Measurements from ENCODE around the gene RPL15. TPM values are rescaled to one million over a fixed set of nuclear protein-coding genes. Genes with fewer than 3 reads are reported as not detected.
"Not testable (repeated sequence)": the region's sequence is repeated elsewhere in the genome, so short reads cannot be mapped to it uniquely, and the experiment has no call there.

Gene RPL15
- total RNA-seq, 1 donor from 2014 or later, result 1,696 TPM

GRCh38 chr3:23879485-23879884, 37.4 kb upstream of the RPL15 start:
- no peaks in the 10 kb centered on the region for H3K4me1 Mint-ChIP-seq (ENCODE audit: low read depth)
- H3K27ac Mint-ChIP-seq, result no peak overlapping the region
- intact Hi-C loops (cut with micrococcal nuclease), result no loop called here
- H3K36me3 Mint-ChIP-seq (ENCODE audit: low read depth), result peaks cover 3% of the 10 kb centered on the region
- no peaks in the 10 kb centered on the region for H3K27me3 Mint-ChIP-seq (ENCODE audit: insufficient read depth)
- DNase-seq (ENCODE audit: low spot score), result no peak
- no peaks in the 10 kb centered on the region for H3K9me3 Mint-ChIP-seq
- no peak overlapping the region for H3K4me3 Mint-ChIP-seq

GRCh38 chr3:23880703-23881339, 36.1 kb upstream of the RPL15 start:
- intact Hi-C loops (cut with micrococcal nuclease), result no loop called here

GRCh38 chr3:23881993-23882392, 34.9 kb upstream of the RPL15 start:
- H3K27me3 Mint-ChIP-seq (ENCODE audit: insufficient read depth); H3K4me3 Mint-ChIP-seq; H3K4me1 Mint-ChIP-seq (ENCODE audit: low read depth); H3K36me3 Mint-ChIP-seq (ENCODE audit: low read depth); DNase-seq (ENCODE audit: low spot score); intact Hi-C loops (cut with micrococcal nuclease); H3K9me3 Mint-ChIP-seq; H3K27ac Mint-ChIP-seq: not testable (repeated sequence)

More at GRCh38 chr3:23880703-23881339, 36.1 kb upstream of the RPL15 start:
- no peak for DNase-seq (ENCODE audit: low spot score)
- Mint-ChIP-seq H3K36me3 (ENCODE audit: low read depth) (peaks cover 3% of the 10 kb centered on the region), H3K4me1 (ENCODE audit: low read depth) (no peaks in the 10 kb centered on the region), H3K4me3 (no peak overlapping the region), H3K27me3 (ENCODE audit: insufficient read depth) (no peaks in the 10 kb centered on the region), H3K27ac (no peak overlapping the region), H3K9me3 (no peaks in the 10 kb centered on the region)

- Mint-ChIP-seq H3K4me1 (ENCODE audit: low read depth) (no peaks in the 10 kb centered on the region), H3K27ac (no peak overlapping the region), H3K27me3 (ENCODE audit: insufficient read depth) (no peaks in the 10 kb centered on the region), H3K4me3 (no peak overlapping the region), H3K9me3 (no peaks in the 10 kb centered on the region), H3K36me3 (ENCODE audit: low read depth) (peaks cover 3% of the 10 kb centered on the region)
- no peak for DNase-seq (ENCODE audit: low spot score)
- intact Hi-C loops (cut with micrococcal nuclease), result no loop called here
Measured at GRCh38 chr3:23882487-23882918, 34.4 kb upstream of the RPL15 start.

GRCh38 chr3:23884481-23884880, 32.5 kb upstream of the RPL15 start:
- H3K36me3 Mint-ChIP-seq (ENCODE audit: low read depth), result peaks cover 3% of the 10 kb centered on the region
- H3K27me3 Mint-ChIP-seq (ENCODE audit: insufficient read depth), result no peaks in the 10 kb centered on the region
- intact Hi-C loops (cut with micrococcal nuclease), result no loop called here
- no peaks in the 10 kb centered on the region for H3K4me1 Mint-ChIP-seq (ENCODE audit: low read depth)
- no peak overlapping the region for H3K27ac Mint-ChIP-seq
- no peak overlapping the region for H3K4me3 Mint-ChIP-seq
- DNase-seq (ENCODE audit: low spot score), result no peak
- no peaks in the 10 kb centered on the region for H3K9me3 Mint-ChIP-seq

GRCh38 chr3:23885210-23885609, 31.7 kb upstream of the RPL15 start:
- no peaks in the 10 kb centered on the region for H3K4me1 Mint-ChIP-seq (ENCODE audit: low read depth)
- peaks cover 3% of the 10 kb centered on the region for H3K36me3 Mint-ChIP-seq (ENCODE audit: low read depth)
- DNase-seq (ENCODE audit: low spot score), result no peak
- no peaks in the 10 kb centered on the region for H3K9me3 Mint-ChIP-seq
- H3K27me3 Mint-ChIP-seq (ENCODE audit: insufficient read depth), result no peaks in the 10 kb centered on the region
- intact Hi-C loops (cut with micrococcal nuclease), result loop anchor here (5.0 kb wide), 1 partner anchor 112 kb away; no protein-coding TSS in a partner anchor
- H3K27ac Mint-ChIP-seq, result no peak overlapping the region
- no peak overlapping the region for H3K4me3 Mint-ChIP-seq

- no peak overlapping the region for H3K27ac Mint-ChIP-seq
- H3K36me3 Mint-ChIP-seq (ENCODE audit: low read depth), result peaks cover 3% of the 10 kb centered on the region
- intact Hi-C loops (cut with micrococcal nuclease), result loop anchor here (5.0 kb wide), 1 partner anchor 111 kb away; no protein-coding TSS in a partner anchor
- H3K4me3 Mint-ChIP-seq, result no peak overlapping the region
- no peaks in the 10 kb centered on the region for H3K9me3 Mint-ChIP-seq
- H3K4me1 Mint-ChIP-seq (ENCODE audit: low read depth), result no peaks in the 10 kb centered on the region
- no peak for DNase-seq (ENCODE audit: low spot score)
- H3K27me3 Mint-ChIP-seq (ENCODE audit: insufficient read depth), result no peaks in the 10 kb centered on the region
Measured at GRCh38 chr3:23886311-23886710, 30.6 kb upstream of the RPL15 start.

- intact Hi-C loops (cut with micrococcal nuclease), result loop anchor here (1.0 to 5.0 kb wide), 4 partner anchors 28 to 350 kb away; partner anchors contain the start of genes NKIRAS1, NR1D2 and RPL15
- Mint-ChIP-seq H3K4me1 (ENCODE audit: low read depth) (no peaks in the 10 kb centered on the region), H3K27me3 (ENCODE audit: insufficient read depth) (no peaks in the 10 kb centered on the region), H3K27ac (no peak overlapping the region), H3K4me3 (no peak overlapping the region), H3K9me3 (no peaks in the 10 kb centered on the region), H3K36me3 (ENCODE audit: low read depth) (peaks cover 2% of the 10 kb centered on the region)
- DNase-seq (ENCODE audit: low spot score), result no peak
Measured at GRCh38 chr3:23888617-23889228, 28.2 kb upstream of the RPL15 start.

- Mint-ChIP-seq H3K27me3 (ENCODE audit: insufficient read depth) (no peaks in the 10 kb centered on the region), H3K4me3 (no peak overlapping the region), H3K9me3 (no peaks in the 10 kb centered on the region), H3K4me1 (ENCODE audit: low read depth) (peaks cover 2% of the 10 kb centered on the region), H3K36me3 (ENCODE audit: low read depth) (peaks cover 2% of the 10 kb centered on the region), H3K27ac (no peak overlapping the region)
- DNase-seq (ENCODE audit: low spot score), result no peak
- intact Hi-C loops (cut with micrococcal nuclease), result loop anchor here (2.0 to 5.0 kb wide), 3 partner anchors 27 to 108 kb away; partner anchors contain the start of genes NKIRAS1, NR1D2 and RPL15
Measured at GRCh38 chr3:23889386-23889785, 27.5 kb upstream of the RPL15 start.

- no peak overlapping the region for H3K27ac Mint-ChIP-seq
- peaks cover 2% of the 10 kb centered on the region for H3K36me3 Mint-ChIP-seq (ENCODE audit: low read depth)
- H3K9me3 Mint-ChIP-seq, result no peaks in the 10 kb centered on the region
- intact Hi-C loops (cut with micrococcal nuclease), result loop anchor here (2.0 to 5.0 kb wide), 3 partner anchors 27 to 107 kb away; partner anchors contain the start of genes NKIRAS1, NR1D2 and RPL15
- H3K4me3 Mint-ChIP-seq, result no peak overlapping the region
- no peak for DNase-seq (ENCODE audit: low spot score)
- no peaks in the 10 kb centered on the region for H3K27me3 Mint-ChIP-seq (ENCODE audit: insufficient read depth)
- peaks cover 5% of the 10 kb centered on the region for H3K4me1 Mint-ChIP-seq (ENCODE audit: low read depth)
Measured at GRCh38 chr3:23889950-23890349, 27.0 kb upstream of the RPL15 start.

- peaks cover 5% of the 10 kb centered on the region for H3K4me1 Mint-ChIP-seq (ENCODE audit: low read depth)
- no peaks in the 10 kb centered on the region for H3K27me3 Mint-ChIP-seq (ENCODE audit: insufficient read depth)
- intact Hi-C loops (cut with micrococcal nuclease), result no loop called here
- H3K27ac Mint-ChIP-seq, result no peak overlapping the region
- DNase-seq (ENCODE audit: low spot score), result no peak
- H3K9me3 Mint-ChIP-seq, result no peaks in the 10 kb centered on the region
- H3K36me3 Mint-ChIP-seq (ENCODE audit: low read depth), result peaks cover 15% of the 10 kb centered on the region
- no peak overlapping the region for H3K4me3 Mint-ChIP-seq
Measured at GRCh38 chr3:23894254-23895061, 22.5 kb upstream of the RPL15 start.

- no peaks in the 10 kb centered on the region for H3K27me3 Mint-ChIP-seq (ENCODE audit: insufficient read depth)
- intact Hi-C loops (cut with micrococcal nuclease), result no loop called here
- DNase-seq (ENCODE audit: low spot score), result no peak
- H3K4me3 Mint-ChIP-seq, result no peak overlapping the region
- peaks cover 16% of the 10 kb centered on the region for H3K36me3 Mint-ChIP-seq (ENCODE audit: low read depth)
- no peaks in the 10 kb centered on the region for H3K9me3 Mint-ChIP-seq
- no peak overlapping the region for H3K27ac Mint-ChIP-seq
- H3K4me1 Mint-ChIP-seq (ENCODE audit: low read depth), result peaks cover 5% of the 10 kb centered on the region
Measured at GRCh38 chr3:23895181-23895580, 21.8 kb upstream of the RPL15 start.

- Mint-ChIP-seq H3K4me3 (no peak overlapping the region), H3K27me3 (ENCODE audit: insufficient read depth) (no peaks in the 10 kb centered on the region), H3K36me3 (ENCODE audit: low read depth) (peaks cover 21% of the 10 kb centered on the region), H3K9me3 (no peaks in the 10 kb centered on the region), H3K27ac (no peak overlapping the region), H3K4me1 (ENCODE audit: low read depth) (no peaks in the 10 kb centered on the region)
- no peak for DNase-seq (ENCODE audit: low spot score)
- intact Hi-C loops (cut with micrococcal nuclease), result no loop called here
Measured at GRCh38 chr3:23900744-23901143, 16.2 kb upstream of the RPL15 start.

Data from activated T-helper 1 cell treated with anti-CD3 and anti-CD28 coated beads, Interleukin-12 subunit alpha, Interleukin-12 subunit beta, Interleukin-2, Interleukin-4 antibody, amounts not matched to agents 30 ng/mL and 10 ng/mL and 1 ng/mL, durations not matched to agents 14 hours and 24 hours and 36 hours (primary cell).